Measurements from ENCODE around the gene GAS7.

GAS7 gene

DNA sequence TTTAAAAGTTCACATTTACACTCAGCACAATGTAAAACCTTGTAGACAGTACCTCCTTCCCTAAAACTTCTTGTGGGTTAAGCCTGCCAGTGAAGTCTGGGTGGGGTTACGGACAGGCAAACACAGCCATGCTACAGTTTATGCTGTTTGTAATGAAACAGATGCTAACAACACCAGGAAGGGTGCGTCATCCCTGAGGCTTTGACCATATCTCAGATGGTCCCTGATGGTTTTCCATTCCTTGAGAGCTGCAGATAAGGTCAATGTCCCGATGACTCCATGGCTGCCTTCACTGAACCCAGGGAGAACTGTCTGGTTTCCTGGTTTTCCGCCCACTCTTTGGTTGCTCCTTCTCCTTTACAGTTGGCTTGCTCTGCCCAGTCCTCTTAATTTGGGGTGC, 29.1 kb downstream of the GAS7 start:
- ChIA-PET CTCF (interaction anchor here (0.6 kb wide), 1 partner anchor 39 kb away, joined by 3 read pairs; no protein-coding TSS in a partner anchor), POLR2A (no interaction called here)
- no peak for DNase-seq (ENCODE audit: low read depth, low spot score)
- H3K4me3 ChIP-seq (ENCODE audit: low read depth, low read length): no peak overlapping the region
- TF ChIP-seq, protein P1, sequence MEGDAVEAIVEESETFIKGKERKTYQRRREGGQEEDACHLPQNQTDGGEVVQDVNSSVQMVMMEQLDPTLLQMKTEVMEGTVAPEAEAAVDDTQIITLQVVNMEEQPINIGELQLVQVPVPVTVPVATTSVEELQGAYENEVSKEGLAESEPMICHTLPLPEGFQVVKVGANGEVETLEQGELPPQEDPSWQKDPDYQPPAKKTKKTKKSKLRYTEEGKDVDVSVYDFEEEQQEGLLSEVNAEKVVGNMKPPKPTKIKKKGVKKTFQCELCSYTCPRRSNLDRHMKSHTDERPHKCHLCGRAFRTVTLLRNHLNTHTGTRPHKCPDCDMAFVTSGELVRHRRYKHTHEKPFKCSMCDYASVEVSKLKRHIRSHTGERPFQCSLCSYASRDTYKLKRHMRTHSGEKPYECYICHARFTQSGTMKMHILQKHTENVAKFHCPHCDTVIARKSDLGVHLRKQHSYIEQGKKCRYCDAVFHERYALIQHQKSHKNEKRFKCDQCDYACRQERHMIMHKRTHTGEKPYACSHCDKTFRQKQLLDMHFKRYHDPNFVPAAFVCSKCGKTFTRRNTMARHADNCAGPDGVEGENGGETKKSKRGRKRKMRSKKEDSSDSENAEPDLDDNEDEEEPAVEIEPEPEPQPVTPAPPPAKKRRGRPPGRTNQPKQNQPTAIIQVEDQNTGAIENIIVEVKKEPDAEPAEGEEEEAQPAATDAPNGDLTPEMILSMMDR (IDR thresholded peaks at IDR 0.05; ENCODE audit: insufficient read depth, low read length, missing control alignments): no peak

DNA sequence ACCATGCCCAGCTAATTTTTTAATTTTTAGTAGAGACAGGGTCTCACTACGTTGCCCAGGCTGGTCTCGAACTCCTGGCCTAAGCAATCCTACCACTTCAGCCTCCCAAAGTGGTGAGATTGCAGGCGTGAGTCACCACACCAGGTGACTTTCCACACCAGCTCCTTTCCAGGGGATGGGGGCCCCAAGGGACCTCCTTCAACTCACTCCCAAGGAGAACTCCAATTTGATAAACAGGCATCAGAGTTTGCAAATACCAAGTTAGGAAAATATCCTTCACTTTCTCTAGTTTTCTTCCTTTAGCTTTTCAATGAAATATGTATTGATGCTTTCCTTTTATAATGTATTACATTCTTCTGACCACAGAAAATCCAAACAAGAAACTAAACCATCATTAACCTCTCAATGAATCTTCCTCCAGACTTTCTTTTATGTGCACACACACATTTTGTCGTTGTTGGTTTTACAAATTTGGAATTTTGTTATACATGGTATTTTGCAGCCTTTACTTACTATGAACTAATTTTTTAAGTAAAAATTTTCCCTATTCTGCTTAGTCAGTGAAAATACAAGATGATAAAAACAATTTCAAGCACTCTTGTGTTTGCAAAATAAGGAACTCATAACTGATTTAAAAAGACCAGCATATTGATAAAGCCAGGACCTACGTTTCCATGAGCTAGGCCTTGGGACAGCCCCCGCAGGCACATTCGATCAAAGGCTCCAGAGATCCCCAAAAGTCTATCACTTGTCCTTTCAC, 32.0 kb downstream of the GAS7 start:
- ChIA-PET POLR2A (no interaction called here), CTCF (no interaction called here)
- H3K4me3 ChIP-seq (ENCODE audit: low read depth, low read length): no peak overlapping the region
- TF ChIP-seq, protein P1 (IDR thresholded peaks at IDR 0.05; ENCODE audit: insufficient read depth, low read length, missing control alignments): no peak
- DNase-seq (ENCODE audit: low read depth, low spot score): no peak

DNA sequence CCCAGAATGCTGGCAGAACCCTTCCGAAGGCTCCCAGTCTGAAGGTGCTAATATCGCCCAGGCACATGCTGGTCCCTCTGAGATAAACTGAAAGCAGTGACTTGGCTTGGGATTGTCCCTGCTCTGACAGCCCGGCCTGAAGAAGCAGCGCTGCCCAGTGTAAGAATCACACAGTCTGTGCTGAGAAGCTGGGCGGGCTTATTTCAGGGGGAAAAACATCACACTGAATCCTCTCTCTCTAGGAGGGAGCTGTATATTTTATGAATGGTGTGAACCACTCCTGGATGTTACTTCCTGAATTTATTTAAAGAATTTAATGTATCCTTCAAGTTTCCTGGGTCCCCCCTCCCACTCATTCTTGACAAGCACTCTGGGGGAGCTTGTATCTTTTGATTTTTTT, 36.3 kb downstream of the GAS7 start:
- ChIA-PET CTCF (interaction anchor here (0.7 to 1.1 kb wide), 3 partner anchors 10 to 485 kb away, joined by 3 read pairs; no protein-coding TSS in a partner anchor), POLR2A (no interaction called here)
- DNase-seq (ENCODE audit: low read depth, low spot score): no peak
- no peak overlapping the region for H3K4me3 ChIP-seq (ENCODE audit: low read depth, low read length)
- TF ChIP-seq, protein P1 (IDR thresholded peaks at IDR 0.05; ENCODE audit: insufficient read depth, low read length, missing control alignments): no peak

DNA sequence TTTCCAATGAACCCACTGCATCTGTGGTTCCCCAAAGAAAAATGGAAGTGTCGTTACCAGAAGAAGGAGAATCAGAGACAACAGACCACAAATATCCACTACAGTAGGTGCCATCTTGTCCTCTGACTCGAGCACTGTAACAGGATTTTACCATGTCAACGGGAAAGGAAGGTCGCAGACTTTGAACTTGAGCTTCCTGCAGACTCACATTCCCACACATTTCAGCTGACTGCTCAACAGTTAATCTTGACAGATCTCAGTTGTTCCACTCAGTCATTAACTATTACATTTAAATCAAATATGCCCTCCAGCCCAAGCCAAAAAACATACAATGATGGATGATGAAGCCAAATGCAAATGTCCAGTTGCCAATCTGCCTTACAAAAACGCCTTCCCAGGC, 37.0 kb downstream of the GAS7 start:
- no peak for DNase-seq (ENCODE audit: low read depth, low spot score)
- POLR2A ChIA-PET: no interaction called here
- TF ChIP-seq, protein P1 (IDR thresholded peaks at IDR 0.05; ENCODE audit: insufficient read depth, low read length, missing control alignments): no peak
- no peak overlapping the region for H3K4me3 ChIP-seq (ENCODE audit: low read depth, low read length)
- CTCF ChIA-PET: interaction anchor here (1.0 kb wide), 1 partner anchor 14 kb away, joined by 3 read pairs; no protein-coding TSS in a partner anchor

DNA sequence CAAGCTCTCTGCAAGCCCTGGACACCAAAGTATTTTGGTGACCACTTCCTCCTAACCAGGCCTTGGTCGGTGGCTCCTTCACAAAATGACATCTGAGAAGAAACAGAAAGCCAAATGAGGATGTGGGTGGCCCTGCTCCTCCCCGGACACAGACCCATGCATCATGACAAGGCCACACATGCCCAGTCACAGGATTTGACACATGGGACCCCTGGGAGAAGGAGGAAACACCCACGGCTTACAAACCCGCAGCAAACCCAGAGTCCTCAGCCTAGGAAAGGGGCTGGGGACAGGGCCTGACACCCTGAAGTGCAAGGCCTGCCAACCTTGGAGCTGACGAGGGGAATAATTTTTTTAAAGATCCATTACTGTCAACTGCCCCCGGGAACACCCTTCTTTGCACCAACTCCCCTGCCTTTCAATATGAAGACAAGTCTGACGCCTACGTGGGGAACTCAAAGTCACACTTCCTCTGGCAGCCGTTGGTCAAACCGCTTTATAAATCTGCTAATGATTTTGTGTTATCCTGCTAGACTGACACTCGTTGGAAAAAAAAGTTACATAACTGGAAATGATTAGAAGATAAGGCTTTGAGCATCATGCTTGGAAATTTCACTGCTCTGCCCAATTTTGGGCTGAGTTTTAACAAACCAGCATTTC, 41.3 kb downstream of the GAS7 start:
- CTCF ChIA-PET: no interaction called here
- TF ChIP-seq, protein P1 (IDR thresholded peaks at IDR 0.05; ENCODE audit: insufficient read depth, low read length, missing control alignments): no peak
- H3K4me3 ChIP-seq (ENCODE audit: low read depth, low read length): no peak overlapping the region
- DNase-seq (ENCODE audit: low read depth, low spot score): no peak
- POLR2A ChIA-PET: no interaction called here

DNA sequence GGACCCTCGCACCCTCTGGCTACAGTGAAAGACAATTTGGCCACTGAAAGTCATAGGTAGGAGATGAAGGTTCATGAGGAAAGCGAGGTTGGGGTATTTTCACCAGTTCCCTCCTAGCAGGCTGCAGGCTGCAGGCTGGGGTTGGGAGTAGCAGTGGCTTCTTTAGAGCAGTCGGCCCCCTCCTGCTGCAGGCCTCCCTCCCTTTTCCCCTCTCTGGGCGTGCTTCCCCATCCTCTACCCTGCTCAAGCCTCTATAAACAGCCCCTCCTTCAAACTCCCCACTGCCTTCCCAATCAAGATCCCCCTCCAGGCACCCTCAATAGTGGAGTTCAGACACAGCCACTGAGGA, 41.8 kb downstream of the GAS7 start:
- TF ChIP-seq, protein P1 (IDR thresholded peaks at IDR 0.05; ENCODE audit: insufficient read depth, low read length, missing control alignments): no peak
- POLR2A ChIA-PET: no interaction called here
- DNase-seq (ENCODE audit: low read depth, low spot score): no peak
- CTCF ChIA-PET: no interaction called here
- no peak overlapping the region for H3K4me3 ChIP-seq (ENCODE audit: low read depth, low read length)
